Daoy (cell line): ENCODE data around the gene RSPO3. TPM values are rescaled to one million over a fixed set of nuclear protein-coding genes. Genes with fewer than 3 reads are reported as not detected.

ENCODE experiments used
- DNase-seq: peaks from one replicate; pipeline ENCODE4 v3.0.0-alpha.2; 2015; ENCODE audit warnings: low read depth
- total RNA-seq: library from RNA; depleted of rRNA; stranded (reverse); fragments of >200 nt; shearing (Covaris generic); gene quantifications from 2 replicates; pipeline ENCODE4 v1.2.3, GENCODE V29; 2014

RSPO3 gene
- total RNA-seq, 1 experiment from 2014 or later, result not detected

DNA sequence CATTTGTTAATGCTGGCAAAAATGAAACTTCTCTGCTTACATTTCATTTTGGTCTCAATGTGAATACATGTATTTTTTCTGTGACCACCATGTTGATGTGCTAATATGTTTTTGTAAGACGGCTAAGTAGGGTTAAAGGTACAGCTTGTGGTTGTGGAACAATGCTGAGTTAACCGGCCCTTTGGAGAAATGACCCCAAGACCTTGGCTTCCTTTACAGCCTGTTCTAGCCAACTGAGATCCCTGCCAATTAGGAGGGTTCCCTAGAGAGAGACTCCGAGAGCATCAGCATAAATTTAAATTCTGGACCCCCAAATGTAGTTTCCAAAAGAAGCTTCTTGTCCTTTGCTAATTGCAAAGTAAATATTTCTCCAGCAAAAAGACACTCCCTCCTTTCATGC is 44.4 kb downstream of the RSPO3 start:
- no peak for DNase-seq

DNA sequence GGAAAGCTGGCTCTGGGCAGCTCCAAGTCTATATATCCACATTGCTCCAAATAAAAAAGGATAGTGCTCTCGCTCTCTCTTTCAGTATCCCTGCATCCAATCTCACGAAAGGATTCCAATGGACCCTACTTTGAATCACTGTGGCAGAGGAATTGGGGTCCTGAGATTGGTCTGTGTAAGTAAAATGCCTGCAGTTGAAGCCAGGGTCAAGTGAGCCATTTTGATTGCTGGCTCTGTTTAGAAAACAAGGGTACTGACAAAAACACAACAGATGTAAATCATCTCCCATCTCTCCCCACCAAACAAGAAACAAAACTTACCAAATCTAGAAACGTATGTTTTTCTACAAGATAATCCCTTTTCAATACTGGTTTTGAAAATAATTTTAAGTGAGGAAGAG is 45.6 kb downstream of the RSPO3 start:
- DNase-seq, result no peak

DNA sequence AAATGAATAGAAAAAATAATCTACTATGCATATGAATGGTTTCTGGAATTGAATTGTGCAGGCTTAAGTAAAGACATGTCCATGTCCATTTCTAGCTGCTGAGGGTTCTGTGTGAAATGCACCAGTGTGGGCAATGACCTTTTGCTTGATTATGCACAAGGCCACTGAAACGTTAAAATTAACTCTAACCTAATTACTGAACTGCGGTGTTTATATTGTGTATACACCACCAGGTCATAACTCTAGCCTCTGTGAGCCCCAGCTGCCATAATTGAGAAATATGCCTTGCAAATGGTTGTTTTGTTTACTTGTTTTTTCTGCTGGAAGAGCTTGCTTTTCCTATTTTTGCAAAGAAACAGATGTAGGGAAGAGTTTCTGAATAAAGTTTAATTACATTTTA is 46.1 kb downstream of the RSPO3 start:
- DNase-seq, result no peak

DNA sequence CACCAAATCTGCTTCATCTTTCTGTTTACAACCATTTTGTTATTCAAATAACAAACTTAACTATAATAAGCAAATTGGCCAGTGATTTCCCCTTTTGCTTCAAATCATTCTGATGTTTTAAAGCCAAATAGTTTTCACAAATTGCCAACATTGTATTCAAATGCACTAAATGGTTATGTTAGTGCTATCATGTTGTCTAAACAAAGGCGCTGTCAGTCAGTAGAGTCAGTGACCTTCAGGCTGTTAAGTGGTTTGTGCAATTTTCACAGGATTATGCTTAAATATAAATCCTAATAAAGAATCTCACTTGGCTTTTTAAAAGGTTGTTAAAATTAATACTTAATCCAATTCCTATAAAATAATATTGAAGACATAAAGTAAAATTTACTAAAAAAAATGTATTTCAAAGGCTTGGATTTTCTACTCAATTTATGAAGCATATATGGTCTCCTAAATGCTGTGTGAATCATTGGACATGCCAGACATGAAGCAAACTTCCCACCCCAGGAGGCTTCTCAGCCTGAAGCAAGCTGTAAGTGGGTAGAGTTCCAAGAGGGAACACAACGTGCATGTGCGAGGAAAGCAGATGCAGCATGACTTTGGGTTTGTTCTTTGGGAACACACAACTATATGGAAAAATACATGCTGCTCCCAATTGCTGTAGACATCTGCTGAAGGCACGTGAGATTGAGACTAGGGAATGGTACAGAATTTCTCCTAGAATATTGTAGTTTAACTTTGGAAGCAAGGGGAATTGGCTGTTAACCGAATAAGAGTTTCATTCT is 54.9 kb downstream of the RSPO3 start:
- DNase-seq, result no peak

DNA sequence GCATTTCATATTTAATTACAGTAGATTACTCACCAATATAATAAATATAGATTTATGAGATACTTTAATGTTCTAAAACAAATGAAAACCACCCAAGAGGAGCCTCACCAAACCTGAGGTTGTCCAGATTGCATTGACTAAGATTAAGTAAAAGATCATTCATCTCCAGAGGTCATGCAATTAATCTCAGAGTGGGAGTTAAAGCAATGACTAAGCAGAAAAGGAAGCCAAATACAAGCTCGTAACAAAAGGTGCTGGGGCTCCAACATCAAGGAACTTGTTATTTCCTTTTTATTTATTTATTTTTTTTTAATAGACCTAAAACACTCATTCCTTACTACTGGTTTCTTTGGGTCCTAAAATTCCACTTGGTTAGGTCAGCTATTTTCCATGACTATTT is 57.7 kb downstream of the RSPO3 start:
- no peak for DNase-seq

DNA sequence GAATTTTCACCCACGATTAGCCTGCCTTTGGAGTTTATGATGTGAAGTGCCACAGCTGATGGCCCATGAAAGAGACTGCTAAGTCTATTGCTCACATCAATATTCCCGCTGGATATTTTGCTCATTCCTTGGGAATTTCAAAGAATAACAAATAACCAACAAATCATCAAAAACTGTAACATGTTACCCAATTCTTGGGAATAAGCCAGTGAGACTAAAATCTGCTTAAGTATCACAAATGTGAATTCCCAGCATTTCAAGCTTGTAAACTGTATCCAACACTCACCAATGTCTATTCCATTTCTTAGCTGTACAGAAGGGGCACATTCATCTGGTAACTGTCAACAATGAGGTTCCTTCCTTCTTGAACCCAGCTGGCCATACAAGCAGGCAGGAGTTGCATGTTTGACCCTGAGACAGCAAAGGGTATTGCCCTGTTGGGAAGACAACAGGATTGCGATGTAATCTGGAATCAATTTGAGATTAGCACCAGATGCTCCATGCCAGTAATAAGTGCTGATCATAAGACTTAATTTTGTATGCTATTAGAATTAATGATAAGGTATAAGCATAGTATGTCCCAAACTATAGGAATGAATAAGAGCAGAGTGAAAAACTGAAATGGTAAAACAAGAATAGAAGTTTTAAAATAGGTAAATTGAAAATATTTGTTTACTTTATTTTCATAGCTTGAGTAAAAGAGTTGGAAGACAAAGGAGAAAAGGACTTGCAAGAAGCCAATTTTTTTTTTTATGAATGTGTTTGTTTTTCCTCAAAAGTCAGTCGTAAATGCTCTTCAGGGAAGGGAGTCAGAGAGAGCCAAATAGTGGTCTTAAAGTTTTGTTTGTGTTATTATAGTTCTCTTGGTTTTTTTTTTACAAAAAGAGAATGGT is 58.8 kb downstream of the RSPO3 start:
- no peak for DNase-seq

DNA sequence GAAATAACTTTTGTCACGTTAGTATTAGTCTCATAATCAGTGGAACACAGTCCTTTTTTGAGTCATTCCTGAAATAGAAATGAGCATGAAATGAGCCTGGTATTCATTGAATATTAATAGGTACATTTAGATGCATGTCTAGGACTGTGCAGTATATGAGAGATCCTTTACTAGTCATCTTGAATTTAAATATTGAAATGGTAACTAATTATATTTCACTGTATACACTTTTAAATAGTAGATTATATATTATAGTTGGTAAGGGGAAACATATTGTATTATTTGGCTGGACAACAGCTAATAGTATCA is 59.4 kb downstream of the RSPO3 start:
- no peak for DNase-seq

DNA sequence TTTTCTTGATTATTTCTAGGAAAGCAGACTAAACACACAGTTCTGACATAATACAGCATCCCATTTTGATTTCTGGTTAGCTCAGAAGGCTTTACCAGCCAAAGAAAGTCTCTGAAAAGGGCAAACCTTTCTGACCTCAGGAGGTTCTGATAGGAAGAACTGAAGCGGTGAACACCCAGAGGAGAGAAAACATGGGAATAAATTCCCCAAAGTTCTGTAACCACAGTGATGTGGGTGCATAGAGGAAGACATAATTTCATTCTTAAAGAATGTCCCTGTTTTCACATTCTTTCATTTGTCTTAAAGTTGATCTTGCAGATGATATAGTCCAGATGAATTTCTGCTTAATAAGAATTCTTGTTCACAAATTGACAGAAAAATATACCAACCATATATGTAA is 60.3 kb downstream of the RSPO3 start:
- DNase-seq, result no peak

DNA sequence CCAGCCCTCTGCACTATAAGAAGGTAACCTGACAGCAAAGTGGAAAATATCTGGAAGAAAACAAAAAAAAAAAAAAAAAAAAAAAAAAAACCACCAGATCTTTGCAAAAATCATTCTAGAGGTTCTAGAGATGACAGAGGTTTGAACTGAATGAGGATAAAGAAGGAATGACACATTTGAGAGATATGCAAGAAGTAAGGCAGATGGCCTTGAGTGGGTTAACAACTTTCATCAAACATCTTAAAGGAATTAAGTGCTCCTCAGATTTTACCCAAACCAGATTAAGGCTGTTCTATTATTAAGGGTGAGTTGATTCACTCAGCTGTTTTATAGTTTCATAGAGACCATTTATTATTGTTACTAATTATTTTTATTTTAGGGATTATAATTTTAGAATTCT is 62.0 kb downstream of the RSPO3 start:
- DNase-seq, result no peak

DNA sequence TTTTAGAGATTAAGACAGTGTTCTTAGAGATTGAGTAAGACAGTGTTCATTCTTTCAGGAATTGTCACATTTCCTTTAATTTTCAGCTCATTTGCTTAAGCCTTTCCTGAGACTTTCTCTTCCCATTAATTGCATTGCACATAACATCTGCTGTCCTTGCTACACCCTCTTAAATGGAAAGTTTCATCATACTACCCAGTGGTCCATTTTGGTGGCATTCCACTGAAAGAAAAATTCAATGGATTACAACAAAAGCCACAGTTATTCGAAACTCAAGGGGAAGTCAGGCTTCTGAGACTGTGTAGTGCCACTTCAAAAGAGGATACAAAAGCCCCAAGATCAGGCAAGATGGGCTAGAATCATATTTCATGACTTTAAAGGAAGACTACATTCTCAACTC is 64.0 kb downstream of the RSPO3 start:
- no peak for DNase-seq

DNA sequence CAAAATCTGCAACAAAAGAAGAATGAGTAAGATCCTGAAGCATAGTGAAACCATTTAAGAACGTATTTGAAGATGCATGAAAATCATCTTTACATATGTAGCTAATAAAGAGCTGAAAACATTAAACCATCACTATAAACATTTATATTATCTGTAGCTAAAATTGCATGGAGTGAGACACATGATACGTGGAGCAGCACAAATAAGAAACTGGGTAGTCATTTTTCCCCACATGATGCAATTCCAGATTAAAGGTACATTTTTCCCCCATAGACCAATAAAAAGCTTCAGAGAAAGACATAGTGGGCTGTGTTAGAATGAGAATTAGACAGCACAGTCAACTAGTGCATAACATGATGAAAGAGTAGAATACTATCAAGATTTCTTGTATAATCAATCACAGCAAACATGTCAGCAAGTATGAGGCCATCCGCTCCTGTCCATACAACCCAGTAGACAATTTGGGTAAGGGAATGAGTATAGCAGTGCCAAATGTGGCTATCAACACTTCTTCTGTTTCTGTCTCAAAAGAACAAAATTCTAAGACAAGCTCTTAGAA is 67.0 kb downstream of the RSPO3 start:
- no peak for DNase-seq

DNA sequence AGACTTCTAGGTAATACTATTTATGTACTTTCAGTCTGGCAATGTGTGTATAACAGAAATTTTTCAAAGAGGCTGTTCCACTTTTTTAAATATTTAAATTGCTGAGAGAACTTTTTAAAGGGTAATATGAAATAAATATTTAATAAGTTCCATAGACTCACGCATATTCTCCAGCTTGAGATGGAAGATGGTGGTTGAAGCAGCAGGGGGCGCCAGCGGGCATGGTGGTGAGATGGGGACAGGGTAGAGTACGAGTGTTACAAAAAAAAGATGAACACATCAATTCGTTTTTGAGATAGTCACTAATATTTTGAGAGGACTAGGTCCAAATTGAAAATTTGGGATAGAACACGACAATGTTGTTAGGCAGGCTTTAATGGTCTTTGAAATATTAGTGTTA is 68.4 kb downstream of the RSPO3 start:
- DNase-seq, result peak; percentile 59

DNA sequence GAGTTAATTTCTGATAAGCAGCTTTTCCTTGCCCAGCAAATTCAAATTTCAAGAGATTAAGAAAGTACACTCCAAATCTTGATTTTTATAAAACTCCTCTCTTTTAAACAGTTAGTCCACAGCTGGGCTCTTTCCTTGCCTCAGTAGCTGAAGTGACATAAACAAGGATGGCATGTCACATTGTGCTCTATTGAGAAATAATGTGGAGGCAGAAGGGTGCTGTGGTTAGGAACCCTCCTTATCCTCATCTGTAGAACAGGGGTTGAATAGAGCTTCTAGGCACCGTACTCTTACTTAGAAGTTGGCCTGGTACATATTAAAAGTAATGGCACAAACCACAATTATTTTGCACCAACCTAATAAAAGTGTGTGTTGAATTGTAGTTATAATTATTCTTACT is 70.3 kb downstream of the RSPO3 start:
- DNase-seq, result no peak

DNA sequence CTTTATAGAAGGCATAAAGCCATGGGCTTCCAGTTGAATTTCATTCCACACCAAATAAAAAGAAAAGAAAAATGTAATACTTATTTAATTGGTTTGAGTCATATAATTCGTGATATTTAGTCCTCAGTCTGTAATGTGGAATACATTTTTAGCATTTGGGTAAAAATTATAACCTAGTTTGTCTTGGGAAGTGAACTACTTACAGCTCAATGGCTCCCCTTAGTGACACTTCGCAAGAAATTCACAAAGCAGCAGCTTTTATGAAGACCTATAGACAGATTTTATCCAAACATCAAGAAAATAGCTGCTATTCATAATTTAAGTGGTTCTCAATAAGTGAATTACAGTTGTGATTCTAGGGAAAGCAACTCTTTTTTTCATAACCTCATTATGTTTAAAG is 72.1 kb downstream of the RSPO3 start:
- DNase-seq, result peak; percentile 26

DNA sequence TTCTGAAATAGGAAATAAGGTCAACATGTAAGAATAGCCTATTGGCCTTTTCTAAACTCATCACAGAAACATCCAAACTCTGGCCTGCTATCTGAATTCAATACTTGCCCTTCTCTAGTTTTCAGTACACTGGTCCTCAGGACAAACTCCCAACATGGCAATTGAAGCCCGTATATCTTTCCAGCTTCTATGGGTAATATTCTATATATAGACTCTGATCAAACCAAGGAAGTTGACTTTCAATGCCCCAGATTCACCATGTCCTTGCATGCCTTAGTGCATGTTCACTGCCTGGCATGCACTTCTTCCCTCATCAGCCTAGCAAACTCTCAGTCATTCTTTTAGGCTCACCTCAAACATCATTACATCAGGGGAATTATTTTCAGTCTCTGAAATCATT is 73.2 kb downstream of the RSPO3 start:
- no peak for DNase-seq

DNA sequence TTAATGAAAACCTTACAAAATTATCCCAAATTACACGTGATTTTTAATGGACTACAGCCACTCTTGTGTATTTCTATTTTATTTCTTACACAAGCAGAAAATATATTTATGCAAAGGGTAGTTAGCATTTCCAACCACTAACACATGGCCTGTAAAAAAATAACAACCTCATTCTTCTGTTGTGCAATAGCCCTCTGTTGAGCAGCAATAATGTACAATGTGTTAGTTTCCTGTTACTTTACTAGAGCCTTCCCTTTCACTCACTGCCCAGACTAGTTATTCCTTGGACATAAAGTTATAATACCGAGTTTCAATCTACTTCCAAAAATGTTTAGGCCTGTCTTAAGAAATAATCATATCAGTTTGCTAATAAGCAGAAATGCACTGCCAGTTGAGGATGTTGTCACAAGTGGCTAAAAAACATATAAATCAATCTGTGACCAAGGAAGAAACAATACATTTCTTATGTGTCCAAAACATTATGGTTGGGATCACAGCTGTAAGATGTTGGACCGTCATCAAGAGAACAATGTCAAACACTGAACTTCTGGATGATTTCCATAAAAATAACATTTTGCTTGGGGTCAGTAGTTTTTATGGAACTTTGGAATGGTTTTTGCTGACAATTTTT is 74.6 kb downstream of the RSPO3 start:
- DNase-seq, result no peak

DNA sequence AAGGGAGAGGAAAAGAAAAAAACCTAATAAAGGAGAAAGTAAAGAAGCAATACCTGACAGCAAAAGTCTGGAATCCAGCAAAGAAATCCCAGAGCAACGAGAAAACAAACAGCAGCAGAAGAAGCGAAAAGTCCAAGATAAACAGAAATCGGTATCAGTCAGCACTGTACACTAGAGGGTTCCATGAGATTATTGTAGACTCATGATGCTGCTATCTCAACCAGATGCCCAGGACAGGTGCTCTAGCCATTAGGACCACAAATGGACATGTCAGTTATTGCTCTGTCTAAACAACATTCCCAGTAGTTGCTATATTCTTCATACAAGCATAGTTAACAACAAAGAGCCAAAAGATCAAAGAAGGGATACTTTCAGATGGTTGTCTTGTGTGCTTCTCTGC is 77.4 kb downstream of the RSPO3 start:
- DNase-seq, result no peak

DNA sequence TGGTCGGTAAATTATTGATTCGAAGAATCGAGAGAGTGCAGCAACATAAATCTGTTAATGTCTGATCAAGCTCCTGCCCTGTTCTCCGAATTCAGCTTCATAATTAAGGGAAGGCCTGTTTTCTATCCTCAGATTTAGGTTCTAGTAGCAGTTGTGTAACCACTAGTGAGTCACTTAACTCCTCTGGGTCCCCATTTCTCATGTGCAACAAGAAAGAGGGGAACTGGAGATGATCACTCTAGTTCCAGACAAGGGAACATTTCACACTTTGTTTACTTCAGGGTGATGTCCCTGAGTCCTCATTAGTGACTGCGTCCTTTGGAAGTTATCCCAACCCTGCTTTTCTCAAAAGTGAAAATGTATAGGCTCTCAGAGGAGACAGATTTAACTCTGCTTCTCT is 80.1 kb downstream of the RSPO3 start:
- DNase-seq, result no peak

DNA sequence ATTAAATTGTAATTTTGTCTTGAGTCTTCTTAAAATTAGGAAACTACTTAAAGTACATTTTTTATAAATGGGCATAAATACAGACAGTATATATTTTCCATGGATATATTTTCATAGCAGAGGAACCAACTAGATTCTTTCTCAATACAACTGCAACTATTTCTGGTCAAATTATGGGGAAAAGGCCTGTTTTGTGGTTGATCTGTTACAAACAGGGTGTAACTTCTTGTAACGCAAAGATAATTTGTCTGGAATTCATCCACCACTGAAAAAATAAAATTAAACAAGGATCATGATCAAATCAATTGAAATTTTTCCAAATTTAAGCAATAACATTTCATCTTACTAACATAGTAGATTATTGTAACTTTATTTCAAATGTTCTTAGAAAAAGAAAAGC is 81.0 kb downstream of the RSPO3 start:
- no peak for DNase-seq

DNA sequence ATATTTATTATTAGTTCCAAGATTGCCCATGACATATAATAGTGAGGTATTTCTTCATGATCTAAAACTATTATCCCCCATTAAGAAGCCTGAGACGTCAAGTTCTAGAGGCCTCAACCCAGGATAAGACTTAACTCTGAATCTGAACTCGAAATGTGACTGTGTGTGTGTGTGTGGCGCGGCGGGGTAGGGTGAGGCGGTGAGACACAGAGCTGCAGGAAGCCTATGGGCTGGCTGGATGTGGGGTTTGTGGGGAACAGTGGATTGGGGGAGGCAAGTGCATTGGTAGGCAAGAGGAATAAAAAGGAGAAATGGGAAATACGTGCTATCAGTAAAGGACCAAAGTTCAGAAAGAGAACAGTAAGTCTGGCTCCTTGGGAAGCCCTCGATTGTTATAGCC is 81.6 kb downstream of the RSPO3 start:
- DNase-seq, result no peak

DNA sequence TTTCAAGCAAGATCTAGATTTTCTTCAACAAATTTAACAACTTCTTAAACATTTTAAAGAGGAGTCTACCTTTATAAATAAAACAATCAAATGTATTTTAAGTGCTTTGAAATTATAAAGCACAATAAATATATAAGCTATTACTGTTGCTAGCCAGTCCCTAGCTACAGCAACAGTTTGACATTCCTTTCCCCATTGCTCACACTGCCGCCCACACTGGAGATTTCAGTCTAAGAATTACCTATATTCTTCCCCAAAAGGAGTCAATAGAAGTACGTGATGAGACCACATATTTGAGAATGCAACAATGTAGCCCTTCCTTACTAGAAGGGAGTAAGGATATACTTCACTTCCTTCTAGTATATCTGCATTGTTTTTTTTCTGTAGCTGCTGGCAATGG is 82.8 kb downstream of the RSPO3 start:
- DNase-seq, result peak; percentile 33

DNA sequence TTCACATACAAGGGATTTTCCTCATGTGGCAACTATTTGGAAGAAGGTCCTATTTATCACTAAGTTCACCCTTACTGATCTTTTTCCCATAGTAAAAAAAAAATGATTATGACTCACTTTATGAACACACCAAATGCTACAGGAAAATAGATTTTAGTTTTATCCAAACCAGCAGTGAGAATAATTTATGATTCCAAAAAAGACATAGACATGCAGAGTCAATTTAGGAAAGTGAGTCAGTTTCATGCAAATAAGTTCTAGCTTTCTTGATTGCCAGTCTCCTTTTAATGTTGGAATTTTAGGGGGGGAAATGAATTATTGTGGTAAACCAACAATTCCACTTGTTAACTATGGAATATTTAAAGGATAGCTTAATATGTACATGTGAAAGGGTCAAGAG is 84.2 kb downstream of the RSPO3 start:
- no peak for DNase-seq

DNA sequence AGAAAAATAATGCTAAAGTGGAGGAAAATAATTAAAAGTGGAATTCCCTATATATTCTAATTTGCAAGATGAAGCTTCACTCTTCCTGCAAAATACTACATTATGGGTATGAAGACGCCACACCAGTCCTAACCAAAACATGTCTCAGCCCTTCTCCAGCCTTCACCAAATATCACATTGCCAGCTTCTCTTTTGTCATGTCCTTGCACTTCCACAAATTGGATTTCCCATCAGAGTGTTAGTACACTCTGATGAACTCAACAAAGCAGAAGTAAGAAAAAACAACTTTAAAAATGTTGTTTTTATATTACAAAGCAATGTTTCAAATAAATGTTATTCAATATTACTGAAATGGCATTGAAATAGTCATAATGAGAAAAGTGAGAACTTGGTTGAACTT is 85.8 kb downstream of the RSPO3 start:
- no peak for DNase-seq
